Activated T-helper 2 cell treated with anti-CD3 and anti-CD28 coated beads, Interferon-gamma antibody, Interleukin-2, Interleukin-4, amounts not matched to agents 10 μg/mL and 5 μg/mL and 100 μg/mL, durations not matched to agents 14 hours and 24 hours and 36 hours (primary cell): ENCODE measurements around the gene SERPINI1. TPM values are rescaled to one million over a fixed set of nuclear protein-coding genes. Genes with fewer than 3 reads are reported as not detected.

Source experiments
- DNase-seq: peaks from one replicate; pipeline ENCODE4 v3.0.0; 2021; ENCODE audit warnings: low spot score
- H3K27ac Mint-ChIP-seq: one replicate; pipeline ENCODE4 v1.8.0; 2021; ENCODE audit warnings: mixed read lengths
- H3K27me3 Mint-ChIP-seq: one replicate; pipeline ENCODE4 v1.8.0; 2021; ENCODE audit warnings: low read depth, mixed read lengths
- H3K36me3 Mint-ChIP-seq: one replicate; pipeline ENCODE4 v1.8.0; 2021; ENCODE audit warnings: low read depth, mixed read lengths
- H3K4me1 Mint-ChIP-seq: one replicate; pipeline ENCODE4 v1.8.0; 2021; ENCODE audit warnings: low read depth, mixed read lengths
- H3K4me3 Mint-ChIP-seq: one replicate; pipeline ENCODE4 v1.8.0; 2021; ENCODE audit warnings: low read depth, mild to moderate bottlenecking, moderate library complexity, mixed read lengths
- H3K9me3 Mint-ChIP-seq: one replicate; pipeline ENCODE4 v1.8.0; 2021; ENCODE audit warnings: mixed read lengths
- intact Hi-C: fragments of 100-400 bp; cut with micrococcal nuclease; formaldehyde crosslinking; loops from one replicate; pipeline ENCODE4 v1.15.1; 2023
- total RNA-seq: library from RNA; stranded (reverse); gene quantifications from 2 replicates; pipeline ENCODE4 v1.2.3, GENCODE V29; 2022

The SERPINI1 gene
- total RNA-seq, 1 donor from 2014 or later = 0.46 TPM

DNA sequence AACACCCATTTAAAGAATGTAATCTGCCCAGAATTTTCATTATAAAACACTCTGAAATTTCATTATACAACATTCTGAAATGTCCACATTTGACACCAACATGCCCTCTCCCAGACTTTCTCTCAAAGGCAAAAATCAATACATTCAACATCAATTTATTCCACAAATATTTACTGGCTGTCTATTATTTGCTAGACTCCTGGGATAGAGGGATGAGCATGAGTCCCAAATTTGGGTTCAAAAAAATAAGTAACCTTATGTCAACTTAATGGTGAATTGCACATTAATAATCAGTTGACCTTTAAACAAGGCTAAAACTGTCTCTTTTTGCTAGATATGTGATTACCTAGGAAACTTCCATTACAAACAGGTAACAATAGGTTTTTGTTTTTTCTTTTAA, 109.0 kb downstream of the SERPINI1 start:
- Mint-ChIP-seq H3K36me3 (no peaks in the 10 kb centered on the region), H3K4me1 (peaks cover 5% of the 10 kb centered on the region), H3K9me3 (no peaks in the 10 kb centered on the region), H3K27ac (no peak overlapping the region), H3K4me3 (no peak overlapping the region), H3K27me3 (peaks cover 4% of the 10 kb centered on the region)
- intact Hi-C loops = no loop called here
- no peak for DNase-seq

GRCh38 chr3:167851171-167851570, 115.7 kb downstream of the SERPINI1 start:
- intact Hi-C loops = no loop called here
- Mint-ChIP-seq H3K36me3 (no peaks in the 10 kb centered on the region), H3K27me3 (peaks cover 7% of the 10 kb centered on the region), H3K9me3 (no peaks in the 10 kb centered on the region), H3K4me3 (no peak overlapping the region), H3K27ac (no peak overlapping the region), H3K4me1 (no peaks in the 10 kb centered on the region)
- DNase-seq = no peak

- Mint-ChIP-seq H3K9me3 (no peaks in the 10 kb centered on the region), H3K4me3 (no peak overlapping the region), H3K27me3 (peaks cover 7% of the 10 kb centered on the region), H3K36me3 (no peaks in the 10 kb centered on the region), H3K27ac (no peak overlapping the region), H3K4me1 (no peaks in the 10 kb centered on the region)
- intact Hi-C loops = no loop called here
- no peak for DNase-seq
These were observed 116.2 kb downstream of the SERPINI1 start for GRCh38 chr3:167851749-167852148.

DNA sequence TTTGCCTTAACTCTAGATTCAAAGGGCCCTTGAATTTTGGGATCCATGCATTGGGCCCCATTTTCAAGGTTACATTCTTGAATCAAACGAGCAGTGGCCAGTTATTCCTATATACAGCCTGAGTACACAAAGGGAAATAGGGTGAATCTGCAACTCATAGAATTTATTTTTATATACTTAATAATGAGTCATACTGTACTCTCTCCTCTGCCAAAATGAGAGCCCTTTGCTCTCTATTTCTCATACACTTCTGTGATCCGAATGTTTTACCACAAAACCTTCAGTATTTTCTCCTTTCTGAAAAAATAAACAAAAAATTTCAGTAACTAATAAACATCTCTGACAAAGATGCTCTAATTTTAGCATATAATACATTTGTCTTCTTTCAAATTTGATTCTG, 116.7 kb downstream of the SERPINI1 start:
- peaks cover 7% of the 10 kb centered on the region for H3K27me3 Mint-ChIP-seq
- H3K4me1 Mint-ChIP-seq = no peaks in the 10 kb centered on the region
- H3K4me3 Mint-ChIP-seq = no peak overlapping the region
- no peak overlapping the region for H3K27ac Mint-ChIP-seq
- DNase-seq = no peak
- intact Hi-C loops = no loop called here
- H3K9me3 Mint-ChIP-seq = no peaks in the 10 kb centered on the region
- H3K36me3 Mint-ChIP-seq = no peaks in the 10 kb centered on the region

- Mint-ChIP-seq H3K9me3 (no peaks in the 10 kb centered on the region), H3K27ac (no peak overlapping the region), H3K4me3 (no peak overlapping the region)
These were observed 118.5 kb downstream of the SERPINI1 start for GRCh38 chr3:167854063-167854462.

GRCh38 chr3:167854846-167855245, 119.3 kb downstream of the SERPINI1 start:
- no peak for DNase-seq
- H3K27me3 Mint-ChIP-seq = peaks cover 3% of the 10 kb centered on the region
- intact Hi-C loops = no loop called here
- H3K4me1 Mint-ChIP-seq = no peaks in the 10 kb centered on the region
- H3K4me3 Mint-ChIP-seq = no peak overlapping the region
- H3K36me3 Mint-ChIP-seq = no peaks in the 10 kb centered on the region
- H3K27ac Mint-ChIP-seq = no peak overlapping the region
- H3K9me3 Mint-ChIP-seq = no peaks in the 10 kb centered on the region

More at GRCh38 chr3:167854063-167854462, 118.5 kb downstream of the SERPINI1 start:
- peaks cover 3% of the 10 kb centered on the region for H3K27me3 Mint-ChIP-seq
- no peaks in the 10 kb centered on the region for H3K36me3 Mint-ChIP-seq
- intact Hi-C loops = no loop called here
- no peak for DNase-seq
- H3K4me1 Mint-ChIP-seq = no peaks in the 10 kb centered on the region

DNA sequence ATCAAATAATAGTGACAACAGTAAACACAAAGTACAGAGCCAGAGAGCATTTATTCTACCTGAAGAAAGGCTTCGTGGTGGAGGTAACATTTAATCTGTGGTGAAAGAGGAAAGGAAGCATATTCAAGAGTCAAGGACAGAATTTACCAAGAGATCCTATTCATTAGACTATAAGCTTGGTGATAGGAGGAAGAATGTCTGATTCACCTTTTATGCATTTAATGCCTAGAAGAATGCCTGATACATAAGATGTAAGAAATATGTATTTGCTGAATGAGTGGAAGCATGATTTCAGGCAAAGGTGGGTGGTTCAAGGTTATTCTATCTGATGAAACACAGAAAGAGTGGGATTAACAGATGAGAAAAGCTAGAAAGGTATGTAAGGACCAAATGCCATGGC, 119.8 kb downstream of the SERPINI1 start:
- Mint-ChIP-seq H3K27ac (no peak overlapping the region), H3K9me3 (no peaks in the 10 kb centered on the region), H3K36me3 (no peaks in the 10 kb centered on the region), H3K4me1 (no peaks in the 10 kb centered on the region), H3K27me3 (no peaks in the 10 kb centered on the region), H3K4me3 (no peak overlapping the region)
- DNase-seq = no peak
- intact Hi-C loops = no loop called here

- Mint-ChIP-seq H3K9me3 (no peaks in the 10 kb centered on the region), H3K36me3 (no peaks in the 10 kb centered on the region), H3K4me3 (no peak overlapping the region), H3K27ac (no peak overlapping the region), H3K27me3 (no peaks in the 10 kb centered on the region), H3K4me1 (no peaks in the 10 kb centered on the region)
- no peak for DNase-seq
- intact Hi-C loops = no loop called here
These were observed 123.3 kb downstream of the SERPINI1 start for GRCh38 chr3:167858865-167859264.

GRCh38 chr3:167859610-167860009, 124.1 kb downstream of the SERPINI1 start:
- Mint-ChIP-seq H3K4me1 (no peaks in the 10 kb centered on the region), H3K27ac (no peak overlapping the region), H3K36me3 (no peaks in the 10 kb centered on the region), H3K27me3 (no peaks in the 10 kb centered on the region), H3K9me3 (no peaks in the 10 kb centered on the region), H3K4me3 (no peak overlapping the region)
- intact Hi-C loops = no loop called here
- DNase-seq = no peak

DNA sequence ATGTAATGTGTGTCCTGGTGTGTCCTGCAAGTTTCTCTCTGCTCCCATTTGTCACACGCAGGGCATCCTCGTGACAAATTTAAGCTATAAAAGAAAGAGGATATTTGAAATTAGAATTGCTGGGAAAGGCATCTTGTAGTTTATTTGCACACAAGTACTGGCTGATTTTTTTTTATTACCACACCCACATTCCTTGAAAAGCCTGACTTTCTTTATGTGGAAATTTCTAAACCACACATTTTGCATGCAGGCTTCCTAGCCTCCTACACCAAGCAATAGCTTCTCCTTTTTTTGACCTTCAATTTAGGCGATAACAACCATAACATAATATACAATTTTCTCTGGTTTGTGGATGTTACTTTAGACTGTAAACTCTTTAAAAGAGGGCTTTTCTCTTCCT, 126.1 kb downstream of the SERPINI1 start:
- Mint-ChIP-seq H3K4me1 (no peaks in the 10 kb centered on the region), H3K4me3 (no peak overlapping the region), H3K27me3 (no peaks in the 10 kb centered on the region), H3K27ac (no peak overlapping the region), H3K9me3 (no peaks in the 10 kb centered on the region), H3K36me3 (no peaks in the 10 kb centered on the region)
- no peak for DNase-seq
- intact Hi-C loops = no loop called here

GRCh38 chr3:167862104-167862730, 126.7 kb downstream of the SERPINI1 start:
- Mint-ChIP-seq H3K9me3 (no peaks in the 10 kb centered on the region), H3K27me3 (no peaks in the 10 kb centered on the region), H3K27ac (no peak overlapping the region), H3K4me3 (no peak overlapping the region), H3K4me1 (no peaks in the 10 kb centered on the region), H3K36me3 (no peaks in the 10 kb centered on the region)
- no peak for DNase-seq
- intact Hi-C loops = no loop called here

DNA sequence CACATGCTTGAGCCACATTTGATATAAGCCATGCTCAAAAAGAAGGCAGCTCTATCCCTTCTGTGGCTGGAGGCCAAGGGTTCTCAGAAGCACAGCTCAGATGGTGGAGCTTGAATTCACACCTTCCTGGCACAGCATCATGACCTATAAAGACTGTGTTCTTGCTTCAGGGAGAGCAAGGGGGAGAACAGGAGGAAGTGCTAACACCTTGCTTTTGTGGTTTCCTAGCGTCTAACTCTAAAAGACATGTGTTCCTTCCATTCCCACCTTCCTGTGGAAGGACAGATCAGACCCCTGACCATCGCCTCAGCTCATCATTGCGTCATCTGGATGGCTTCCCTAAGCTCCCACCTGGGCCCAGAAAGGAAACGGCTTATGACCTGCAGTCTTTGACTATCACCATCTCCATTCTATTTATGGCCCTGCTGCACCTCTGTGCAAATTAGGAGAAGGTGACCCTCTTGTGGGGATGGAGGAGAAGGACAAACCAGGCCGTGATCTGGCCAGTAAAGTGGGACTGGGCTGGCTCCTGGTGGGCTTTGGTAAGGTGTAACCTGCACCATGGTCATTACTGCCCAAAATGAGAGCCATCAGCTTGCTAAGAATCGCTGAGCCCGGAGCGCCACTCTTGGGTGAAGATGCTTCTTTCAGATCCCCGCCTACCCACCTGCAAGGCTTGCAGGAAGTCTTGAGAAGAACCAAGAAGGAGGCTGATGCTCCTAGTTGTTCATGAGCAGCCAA, 128.5 kb downstream of the SERPINI1 start:
- no peak overlapping the region for H3K27ac Mint-ChIP-seq
- no peaks in the 10 kb centered on the region for H3K4me1 Mint-ChIP-seq
- no peaks in the 10 kb centered on the region for H3K9me3 Mint-ChIP-seq
- H3K36me3 Mint-ChIP-seq = no peaks in the 10 kb centered on the region
- DNase-seq = no peak
- no peak overlapping the region for H3K4me3 Mint-ChIP-seq
- H3K27me3 Mint-ChIP-seq = no peaks in the 10 kb centered on the region
- intact Hi-C loops = no loop called here

DNA sequence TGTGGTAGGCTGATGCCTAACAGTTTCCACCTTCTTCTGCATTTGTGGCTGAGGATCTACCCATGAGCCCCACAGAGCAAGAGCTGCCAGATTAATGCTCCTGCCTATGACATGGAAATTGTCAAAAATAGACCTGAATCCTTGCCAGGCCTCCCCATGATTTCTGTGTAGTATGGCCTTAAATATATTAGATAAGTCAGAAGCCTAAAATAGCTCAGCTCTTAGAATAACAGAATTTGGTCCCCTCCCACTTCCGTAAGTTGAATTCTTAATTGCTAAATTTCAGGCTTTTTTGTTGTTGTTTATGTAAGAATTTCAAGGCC, 129.0 kb downstream of the SERPINI1 start:
- Mint-ChIP-seq H3K27ac (no peak overlapping the region), H3K36me3 (no peaks in the 10 kb centered on the region), H3K4me1 (no peaks in the 10 kb centered on the region), H3K27me3 (no peaks in the 10 kb centered on the region), H3K9me3 (no peaks in the 10 kb centered on the region), H3K4me3 (no peak overlapping the region)
- no peak for DNase-seq
- intact Hi-C loops = no loop called here
